Measurements from ENCODE around the gene ADRM1. TPM values are rescaled to one million over a fixed set of nuclear protein-coding genes. Genes with fewer than 3 reads are reported as not detected.

Gene ADRM1
- total RNA-seq, 1 experiment from 2014 or later: 204 TPM

DNA sequence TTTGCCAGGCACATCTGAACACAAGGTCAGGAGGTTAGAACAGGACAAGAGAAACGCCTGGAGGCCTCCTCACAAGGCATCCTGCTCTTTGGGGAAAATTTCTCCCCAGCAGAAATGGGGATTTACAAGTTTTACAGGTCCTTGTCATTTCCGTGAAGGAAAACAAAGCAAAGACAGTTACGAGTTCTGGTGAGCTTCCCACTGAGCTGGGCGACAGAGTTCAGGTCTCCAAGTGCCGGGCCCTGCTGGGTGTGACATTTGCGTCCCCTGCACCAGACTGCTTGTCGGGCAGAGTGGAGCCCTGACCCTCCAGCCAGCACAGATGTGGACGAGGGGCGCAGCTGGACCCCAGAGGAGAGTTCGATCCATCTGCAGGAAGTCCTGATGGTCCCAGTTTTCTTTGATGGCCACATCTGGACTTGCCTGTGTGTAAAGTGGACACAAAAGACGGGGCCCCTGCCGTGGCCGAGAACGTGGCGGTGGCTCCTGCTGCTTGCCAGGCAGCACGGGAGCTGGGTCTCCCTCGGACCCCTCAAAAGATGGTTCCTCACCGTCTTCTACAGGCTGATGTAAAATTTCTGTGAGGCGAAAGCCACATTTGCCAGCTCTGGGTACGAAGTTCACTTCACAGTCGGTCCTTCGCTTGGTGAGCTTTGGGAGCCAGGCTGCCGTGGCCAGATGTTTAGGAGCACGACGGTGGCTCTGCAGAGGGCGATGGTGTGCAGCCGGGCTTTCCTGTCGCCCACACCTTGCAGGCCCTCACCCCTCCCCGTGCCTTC, 5.2 kb upstream of the ADRM1 start:
- DNase-seq (ENCODE audit: low read depth): no peak

DNA sequence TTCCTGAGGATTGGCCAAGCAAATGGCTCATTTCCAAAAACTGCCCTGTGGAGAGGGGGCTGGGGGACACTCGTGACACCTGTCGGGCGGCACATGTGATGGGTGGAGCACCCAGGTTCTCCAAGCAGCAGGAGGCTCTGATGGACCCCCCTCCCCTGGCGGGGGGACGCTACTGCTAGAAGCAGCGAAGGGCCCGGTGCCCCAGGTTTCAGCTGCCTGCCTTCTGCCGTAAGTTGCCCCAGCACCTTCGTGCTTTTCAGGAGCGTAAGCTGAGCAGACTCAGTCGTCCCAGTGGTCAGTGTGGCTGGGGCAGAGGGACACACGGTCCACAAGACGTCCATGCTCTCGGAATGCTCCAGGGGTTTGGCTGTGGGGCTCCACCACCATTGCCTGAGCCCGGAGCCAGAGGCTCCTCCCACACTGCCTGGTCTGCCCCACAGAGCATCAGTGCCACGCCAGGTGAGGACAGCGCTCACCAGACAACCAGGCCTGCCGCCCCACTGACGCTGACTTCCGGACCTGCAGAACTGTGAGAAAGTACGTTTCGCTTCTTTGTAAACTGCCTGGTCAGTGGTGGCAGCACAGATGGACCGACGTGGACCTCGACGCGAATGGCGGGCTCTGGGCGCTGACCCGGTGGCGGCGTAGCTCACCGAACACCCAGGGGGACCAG, 4.1 kb upstream of the ADRM1 start:
- no peak for DNase-seq (ENCODE audit: low read depth)

DNA sequence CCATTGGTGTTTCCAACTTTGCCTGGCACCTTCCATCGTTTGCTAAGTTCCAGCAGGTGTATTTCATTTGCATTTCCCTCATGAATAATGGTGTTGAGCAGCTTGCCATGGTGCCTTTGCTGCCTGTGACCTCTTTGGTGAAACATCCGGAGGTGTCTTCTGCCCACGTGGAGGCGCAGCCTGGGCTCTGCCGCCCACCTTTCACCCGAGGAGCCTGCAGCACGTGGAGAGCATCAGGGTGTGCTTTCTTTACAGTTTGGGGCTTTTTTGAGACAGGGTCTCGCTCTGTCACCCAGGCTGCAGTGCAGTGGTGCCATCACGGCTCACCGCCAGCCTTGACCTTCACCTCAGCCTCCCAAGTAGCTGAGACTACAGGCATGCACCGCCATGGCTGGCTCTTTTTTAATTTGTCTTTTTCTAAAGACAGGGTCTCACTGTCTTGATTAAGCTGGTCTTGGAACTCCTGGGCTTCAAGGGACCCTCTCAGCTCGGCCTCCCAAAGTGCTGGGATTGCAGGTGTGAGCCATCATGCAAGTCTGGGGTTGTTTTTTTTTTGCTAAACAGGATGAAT, 3.0 kb upstream of the ADRM1 start:
- no peak for DNase-seq (ENCODE audit: low read depth)

DNA sequence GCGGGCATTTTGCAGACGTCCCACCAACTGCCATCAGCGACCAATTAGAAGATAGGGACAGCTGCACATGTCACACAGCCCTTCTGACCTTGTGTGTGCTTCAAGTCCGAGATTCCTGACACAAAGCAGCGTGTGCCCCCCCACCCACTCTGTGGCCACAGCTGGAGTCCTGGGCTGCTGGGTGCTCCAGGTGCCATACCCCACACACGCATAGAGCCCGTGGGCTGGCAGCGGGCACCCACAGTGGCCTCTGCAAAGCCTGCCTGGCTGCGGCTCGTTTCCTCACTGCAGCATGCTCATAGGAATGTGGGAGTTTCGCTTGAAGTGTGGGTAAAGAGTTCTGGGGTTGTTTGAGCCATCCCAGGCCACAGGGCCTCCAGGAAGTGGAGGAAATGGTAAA, 2.5 kb upstream of the ADRM1 start:
- DNase-seq (ENCODE audit: low read depth): no peak

DNA sequence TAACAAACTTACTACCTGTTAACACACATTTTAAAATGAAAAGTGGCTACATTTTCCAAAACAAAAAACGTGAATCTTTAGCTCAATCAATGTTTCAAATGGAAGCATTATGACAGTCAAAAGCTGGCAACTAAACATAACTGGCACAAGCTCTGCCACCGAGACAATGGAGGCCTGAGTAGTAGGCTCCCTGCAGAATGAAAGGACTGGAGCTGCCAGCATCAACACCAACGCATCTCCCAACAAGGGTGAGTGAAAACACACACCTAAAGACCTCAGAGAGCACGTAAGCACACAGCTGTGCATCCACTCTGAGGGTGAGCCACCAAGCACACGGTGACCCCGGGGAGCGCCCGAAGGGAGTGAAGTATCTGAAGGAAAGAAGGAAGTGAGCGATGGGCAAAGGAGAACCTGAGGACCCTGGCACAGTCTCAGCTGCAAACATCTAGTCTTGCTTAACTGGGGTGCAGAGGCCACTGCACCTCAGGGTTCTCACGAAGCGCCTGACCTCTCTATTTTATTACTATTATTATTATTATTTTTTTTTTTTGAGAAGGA, 1.6 kb upstream of the ADRM1 start:
- no peak for DNase-seq (ENCODE audit: low read depth)

DNA sequence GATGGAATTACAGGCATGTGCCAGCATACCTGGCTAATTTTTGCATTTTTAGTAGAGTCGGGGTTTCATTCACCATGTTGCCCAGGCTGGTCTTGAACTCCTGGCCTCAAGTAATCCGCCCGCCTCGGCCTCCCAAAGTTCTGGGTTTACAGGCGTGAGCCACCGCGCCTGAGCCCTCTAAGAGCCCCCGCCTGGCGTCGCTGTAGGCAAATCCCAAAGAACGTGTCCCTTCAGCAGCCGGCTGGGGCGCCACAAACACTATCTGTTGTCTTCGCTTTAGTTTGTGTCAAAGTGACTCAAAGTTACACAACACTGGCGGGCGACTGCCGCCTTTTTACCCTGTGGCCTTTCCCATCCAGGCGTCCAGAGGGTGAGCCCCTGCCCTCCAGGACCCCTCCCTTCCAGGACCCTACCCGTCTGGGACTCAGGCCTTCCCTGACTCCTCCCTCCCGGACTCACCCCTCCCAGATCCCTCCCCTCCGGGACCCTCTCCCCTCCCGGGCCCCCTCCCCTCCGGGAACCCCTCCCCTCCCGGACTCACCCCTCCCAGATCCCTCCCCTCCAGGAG, 940 bp upstream of the ADRM1 start:
- peak; percentile 93 for DNase-seq (ENCODE audit: low read depth)

DNA sequence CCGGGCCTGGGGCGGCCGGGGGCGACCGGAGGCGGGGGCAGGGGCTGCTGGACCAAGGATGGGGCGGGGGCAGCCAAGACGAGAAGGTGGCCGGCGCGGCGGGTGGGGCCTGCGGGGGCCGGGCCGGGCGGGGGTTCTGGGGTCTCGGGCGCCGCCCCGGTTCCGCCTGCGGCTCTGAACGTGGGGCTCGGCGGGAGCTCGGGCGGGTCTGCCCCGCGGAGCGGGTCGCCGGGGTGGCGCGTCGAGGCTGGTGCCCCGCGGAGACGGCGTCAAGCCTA, 204 bp downstream of the ADRM1 start:
- no peak for DNase-seq (ENCODE audit: low read depth)

DNA sequence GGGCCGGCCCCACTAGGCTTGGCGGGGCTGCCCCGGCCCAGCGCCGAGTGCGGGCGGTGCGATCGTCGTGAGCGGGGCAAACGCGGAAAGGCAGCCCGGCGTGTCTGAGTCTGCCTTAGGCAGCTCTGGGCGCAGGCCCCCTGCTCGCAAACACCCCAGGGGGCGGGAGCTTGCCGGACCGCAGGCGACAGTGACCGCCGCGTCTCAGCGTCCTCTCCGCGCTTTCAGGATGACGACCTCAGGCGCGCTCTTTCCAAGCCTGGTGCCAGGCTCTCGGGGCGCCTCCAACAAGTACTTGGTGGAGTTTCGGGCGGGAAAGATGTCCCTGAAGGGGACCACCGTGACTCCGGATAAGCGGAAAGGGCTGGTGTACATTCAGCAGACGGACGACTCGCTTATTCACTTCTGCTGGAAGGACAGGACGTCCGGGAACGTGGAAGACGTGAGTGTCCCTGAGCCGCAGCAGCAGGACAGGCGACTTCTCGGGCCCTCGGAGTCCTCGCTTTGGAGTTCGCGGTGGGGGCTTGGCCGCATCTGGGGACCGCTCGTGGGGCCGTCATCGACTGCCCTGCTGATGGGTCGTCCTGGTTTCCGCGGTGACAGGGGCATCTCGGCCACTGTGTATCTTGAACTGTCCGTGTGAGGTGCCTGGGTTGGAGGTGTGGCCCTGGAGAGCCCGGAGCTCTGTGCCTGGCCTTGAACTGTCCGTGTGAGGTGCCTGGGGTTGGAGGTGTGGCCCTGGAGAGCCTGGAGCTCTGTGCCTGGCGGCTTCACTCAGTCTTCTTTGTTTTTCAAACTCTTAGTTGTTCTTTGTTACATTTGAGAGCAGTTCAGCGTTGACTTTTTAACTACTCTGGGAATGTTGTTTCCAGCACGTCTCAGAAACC, 786 bp downstream of the ADRM1 start:
- peak; percentile 9 for DNase-seq (ENCODE audit: low read depth)

DNA sequence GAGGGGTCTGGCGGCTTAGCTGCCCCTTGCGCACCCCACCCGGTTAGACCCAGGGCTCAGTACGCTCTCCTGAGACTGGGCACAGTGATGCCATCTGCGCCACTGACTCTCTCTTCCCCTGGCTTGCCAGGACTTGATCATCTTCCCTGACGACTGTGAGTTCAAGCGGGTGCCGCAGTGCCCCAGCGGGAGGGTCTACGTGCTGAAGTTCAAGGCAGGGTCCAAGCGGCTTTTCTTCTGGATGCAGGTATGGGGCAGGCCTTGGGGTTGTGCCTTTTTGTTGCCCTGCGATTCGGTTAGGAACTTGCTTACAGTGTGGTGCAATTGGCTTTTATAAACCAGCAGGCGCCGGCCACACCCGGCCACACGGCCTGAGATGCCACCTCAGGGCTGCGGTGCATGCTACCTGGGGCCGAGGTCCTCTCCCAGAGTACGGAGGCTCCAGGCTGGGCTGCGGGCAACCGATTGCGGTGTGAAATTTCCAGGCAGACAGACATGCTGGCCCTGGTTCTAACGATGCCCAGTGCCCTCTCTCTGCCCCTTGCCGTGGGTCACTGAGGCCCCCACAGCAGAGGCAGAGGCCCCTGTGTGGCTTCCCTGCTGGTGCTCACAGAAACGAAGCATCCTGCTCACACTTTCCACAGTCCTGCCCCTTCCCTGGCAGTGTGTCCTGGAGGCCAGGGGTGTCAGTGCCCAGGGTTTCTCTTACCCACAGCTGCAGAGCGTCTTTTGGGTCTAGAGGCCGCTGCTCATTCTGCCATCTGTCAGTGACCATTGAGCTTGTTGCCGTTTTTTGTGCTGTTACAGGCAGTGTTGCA, 1.7 kb downstream of the ADRM1 start:
- DNase-seq (ENCODE audit: low read depth): no peak

DNA sequence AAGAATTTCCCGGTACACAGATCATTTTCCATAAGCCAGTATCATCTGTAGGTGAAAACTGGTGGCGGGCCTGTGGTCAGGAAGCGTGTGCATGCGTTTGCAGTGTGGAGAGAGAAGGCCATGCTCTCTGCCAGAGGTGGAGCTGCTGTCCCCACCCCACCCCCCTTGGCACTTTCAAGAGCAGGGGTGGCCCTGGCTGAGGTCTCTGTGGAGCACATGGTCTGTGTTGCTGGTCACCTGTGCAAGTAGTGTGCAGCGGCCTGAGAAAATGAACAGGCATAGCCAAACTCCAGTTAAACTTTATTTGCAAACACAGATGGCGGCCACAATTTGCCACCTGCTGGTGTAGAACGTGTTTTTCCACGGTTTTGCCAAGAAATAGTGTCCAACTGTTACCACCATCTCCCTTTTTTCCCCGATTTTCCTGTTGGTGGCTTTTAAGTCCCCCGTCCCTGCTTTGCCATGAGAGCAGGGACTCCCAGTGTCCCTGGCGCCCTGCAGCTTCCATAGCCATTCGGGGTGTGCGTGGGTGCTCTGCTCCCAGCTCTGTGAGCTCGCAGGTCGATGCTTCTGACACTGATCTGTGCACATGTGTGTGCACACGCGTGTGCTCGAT, 2.5 kb downstream of the ADRM1 start:
- no peak for DNase-seq (ENCODE audit: low read depth)

DNA sequence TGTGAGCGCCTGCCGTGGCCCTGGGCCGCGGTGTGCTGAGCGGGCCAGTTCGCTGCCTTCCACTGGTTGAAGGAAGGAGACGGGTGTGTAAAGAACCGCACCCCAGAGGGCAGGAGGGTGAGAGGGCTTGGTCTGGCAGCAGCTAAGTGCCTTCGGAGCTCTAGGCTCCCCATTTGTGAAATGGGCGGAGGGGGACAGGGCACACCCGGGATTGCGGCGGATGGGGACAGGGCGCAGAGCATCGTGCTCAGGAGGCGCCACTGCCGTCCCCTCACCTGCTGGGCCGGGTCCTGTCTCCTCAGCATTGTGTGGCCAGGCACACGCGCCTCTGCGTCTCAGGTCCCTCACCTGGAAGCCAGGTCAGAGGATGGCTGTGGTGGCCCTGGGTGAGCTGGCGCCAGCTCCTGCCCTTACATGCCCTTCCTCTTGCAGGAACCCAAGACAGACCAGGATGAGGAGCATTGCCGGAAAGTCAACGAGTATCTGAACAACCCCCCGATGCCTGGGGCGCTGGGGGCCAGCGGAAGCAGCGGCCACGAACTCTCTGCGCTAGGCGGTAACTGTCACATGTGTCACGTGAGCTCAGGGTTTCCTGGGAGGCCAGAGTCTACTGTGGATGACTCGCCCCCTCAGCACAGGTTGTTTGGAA, 3.1 kb downstream of the ADRM1 start:
- no peak for DNase-seq (ENCODE audit: low read depth)

DNA sequence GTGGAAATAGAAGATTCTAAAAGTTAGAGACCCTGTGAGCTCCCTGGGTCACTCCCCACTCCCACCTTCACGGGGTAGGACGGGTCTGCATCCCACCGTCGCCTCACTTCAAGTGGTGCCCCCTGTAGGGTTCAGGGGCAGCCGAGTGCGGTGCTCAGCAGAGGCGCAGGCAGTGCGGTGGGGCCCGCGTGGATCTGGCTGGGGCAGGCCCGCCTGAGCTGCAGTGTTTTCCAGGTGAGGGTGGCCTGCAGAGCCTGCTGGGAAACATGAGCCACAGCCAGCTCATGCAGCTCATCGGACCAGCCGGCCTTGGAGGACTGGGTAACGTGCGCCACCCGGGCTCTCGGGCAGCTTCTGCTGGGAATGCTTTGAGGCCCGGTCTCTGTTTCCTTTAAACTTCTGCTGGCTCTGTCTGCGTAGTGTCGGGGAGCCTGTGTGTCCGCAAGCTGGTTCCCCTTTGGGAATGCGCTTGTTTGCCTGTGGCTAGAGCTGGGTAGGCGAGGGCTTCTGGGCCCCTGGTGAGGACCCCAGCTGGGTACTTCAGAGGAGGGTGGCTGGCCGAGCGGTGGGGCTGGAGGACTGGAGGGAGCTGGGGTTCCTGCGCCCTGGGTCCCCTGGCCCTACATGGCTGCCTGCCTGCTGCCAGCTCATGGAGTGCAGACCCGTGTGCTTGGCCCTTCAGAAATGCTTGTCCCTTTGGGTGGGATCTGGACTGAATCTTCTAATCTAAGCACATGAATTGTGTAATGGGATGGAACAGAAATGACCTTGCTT, 3.8 kb downstream of the ADRM1 start:
- DNase-seq (ENCODE audit: low read depth): no peak

DNA sequence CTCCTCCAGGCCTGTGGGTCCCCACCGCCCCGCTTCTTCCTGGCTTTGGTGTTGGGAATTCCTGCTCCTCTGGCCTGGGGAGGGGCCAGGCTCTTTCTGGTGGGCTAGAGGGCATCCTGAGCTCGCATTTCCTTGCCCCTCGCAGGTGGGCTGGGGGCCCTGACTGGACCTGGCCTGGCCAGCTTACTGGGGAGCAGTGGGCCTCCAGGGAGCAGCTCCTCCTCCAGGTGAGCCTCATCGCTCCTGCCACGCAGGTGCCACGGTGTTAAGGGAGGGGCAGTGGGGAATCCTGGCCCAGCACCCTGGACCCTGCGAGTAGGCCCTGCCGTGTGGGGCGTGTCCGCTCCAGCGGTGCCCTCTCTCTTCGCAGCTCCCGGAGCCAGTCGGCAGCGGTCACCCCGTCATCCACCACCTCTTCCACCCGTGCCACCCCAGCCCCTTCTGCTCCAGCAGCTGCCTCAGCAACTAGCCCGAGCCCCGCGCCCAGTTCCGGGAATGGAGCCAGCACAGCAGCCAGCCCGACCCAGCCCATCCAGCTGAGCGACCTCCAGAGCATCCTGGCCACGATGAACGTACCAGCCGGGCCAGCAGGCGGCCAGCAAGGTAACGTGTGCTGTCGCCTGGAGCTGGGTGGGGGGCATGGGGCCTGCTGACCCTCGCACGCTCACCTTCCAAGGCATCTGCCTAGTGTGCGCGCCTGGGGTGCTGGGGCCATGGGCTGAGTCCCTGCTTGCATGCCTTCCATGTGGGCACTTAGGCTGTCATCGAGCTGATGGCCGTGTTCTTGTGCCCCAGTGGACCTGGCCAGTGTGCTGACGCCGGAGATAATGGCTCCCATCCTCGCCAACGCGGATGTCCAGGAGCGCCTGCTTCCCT, 4.7 kb downstream of the ADRM1 start:
- DNase-seq (ENCODE audit: low read depth): peak; percentile 9

DNA sequence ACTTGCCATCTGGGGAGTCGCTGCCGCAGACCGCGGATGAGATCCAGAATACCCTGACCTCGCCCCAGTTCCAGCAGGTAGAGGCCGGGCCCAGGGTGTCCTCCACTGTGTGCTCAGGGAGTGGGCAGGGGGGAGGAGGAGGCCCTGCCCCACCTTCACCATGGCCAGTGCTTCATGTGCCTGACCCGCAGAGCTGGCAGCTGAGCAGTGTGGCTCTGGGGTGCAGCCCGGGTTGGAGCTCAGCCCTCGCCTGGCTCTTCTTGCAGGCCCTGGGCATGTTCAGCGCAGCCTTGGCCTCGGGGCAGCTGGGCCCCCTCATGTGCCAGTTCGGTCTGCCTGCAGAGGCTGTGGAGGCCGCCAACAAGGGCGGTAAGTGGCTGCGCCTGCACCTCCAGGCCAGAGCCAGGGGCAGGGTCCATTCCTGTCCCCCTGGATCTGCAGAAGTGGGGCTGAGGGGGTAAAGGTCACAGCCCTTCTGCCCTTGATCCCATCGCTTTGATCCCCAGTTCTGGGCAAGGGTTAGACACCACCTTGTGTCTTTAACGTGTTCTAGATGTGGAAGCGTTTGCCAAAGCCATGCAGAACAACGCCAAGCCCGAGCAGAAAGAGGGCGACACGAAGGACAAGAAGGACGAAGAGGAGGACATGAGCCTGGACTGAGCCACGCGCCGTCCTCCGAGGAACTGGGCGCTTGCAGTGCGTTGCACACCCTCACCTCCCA, 5.5 kb downstream of the ADRM1 start:
- no peak for DNase-seq (ENCODE audit: low read depth)

DNA sequence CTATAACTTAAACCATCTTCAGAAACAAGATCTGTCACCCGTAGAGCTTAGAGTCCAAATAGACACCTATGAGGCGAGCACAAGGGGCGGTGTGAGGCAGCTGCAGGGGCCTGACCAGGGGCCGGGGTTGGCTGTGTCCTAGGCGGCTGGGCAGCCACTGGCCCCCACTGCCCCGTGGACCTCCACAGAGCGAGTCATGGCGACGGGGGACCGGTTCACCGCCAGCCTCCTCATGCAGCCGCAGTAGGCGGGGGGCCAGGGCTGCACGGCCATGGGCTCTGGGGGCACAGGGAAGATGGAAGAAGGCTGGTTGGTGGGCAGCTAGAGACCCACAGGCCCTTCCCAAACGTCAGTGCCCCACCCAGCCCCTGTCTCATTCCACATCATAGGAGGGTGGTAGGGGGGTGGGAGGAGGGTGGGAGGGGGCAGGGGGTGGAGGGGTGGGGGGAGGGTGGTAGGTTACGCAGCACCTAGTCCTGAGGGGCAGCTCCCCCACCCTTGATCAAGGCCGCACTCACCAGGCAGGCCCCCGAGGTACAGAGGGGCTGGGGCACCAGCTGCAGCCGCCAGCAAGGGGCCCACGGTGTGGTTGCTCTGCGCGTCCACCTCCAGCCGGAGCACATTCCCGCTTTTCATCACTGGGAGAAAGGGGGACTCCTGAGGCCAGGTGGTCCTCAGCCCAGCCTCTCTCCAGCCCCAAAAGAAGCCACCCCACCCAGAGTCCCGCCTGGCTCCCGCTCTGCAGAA, 6.6 kb downstream of the ADRM1 start:
- no peak for DNase-seq (ENCODE audit: low read depth)

DNA sequence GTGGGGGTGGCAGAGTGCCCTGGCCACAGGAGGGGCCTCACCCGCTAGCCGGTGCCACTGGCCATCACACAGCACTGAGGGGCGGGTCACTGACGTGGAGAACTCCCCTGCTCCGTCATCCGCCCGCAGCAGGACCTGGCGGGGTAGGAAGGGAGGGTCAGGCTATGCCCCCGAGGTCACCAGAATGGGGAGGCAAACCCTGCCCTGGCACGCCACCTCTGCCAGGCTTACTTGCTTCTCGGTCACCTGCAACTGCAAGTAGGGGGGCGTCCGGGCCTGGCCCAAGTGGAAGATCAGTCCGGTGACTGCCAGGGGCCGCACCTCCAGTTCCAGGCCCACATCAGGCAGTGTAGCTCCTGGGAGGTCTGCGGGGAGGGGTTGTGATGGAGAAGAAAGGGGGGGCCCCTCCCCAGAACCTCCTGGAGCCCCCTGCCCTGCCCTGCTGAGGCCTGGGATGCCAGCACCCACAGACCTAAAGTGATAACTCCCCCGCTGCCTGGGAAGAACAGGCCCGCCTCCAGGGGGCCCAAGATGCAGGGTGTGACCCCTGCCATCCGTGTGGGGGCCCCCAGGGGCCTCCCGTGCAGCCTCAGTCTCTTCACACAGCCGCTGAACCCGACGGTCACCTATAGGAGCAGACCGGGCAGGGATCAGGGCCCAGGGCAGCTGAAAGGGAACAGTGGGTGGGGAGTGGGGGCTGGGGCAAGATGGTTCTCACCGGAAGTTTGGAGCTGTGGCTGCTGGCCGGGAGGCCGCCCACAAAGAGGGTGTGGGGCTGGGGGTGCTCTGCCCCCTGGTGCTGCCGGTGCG, 7.4 kb downstream of the ADRM1 start:
- no peak for DNase-seq (ENCODE audit: low read depth)
